Stimulated activated CD4-positive, alpha-beta T cell treated with anti-CD3 and anti-CD28 coated beads, Interleukin-1b, Interleukin-23, amount 100 ng/mL, for 48 hours (primary cell): ENCODE measurements around the gene USH1G.

Source experiments
- DNase-seq: peaks from one replicate; pipeline ENCODE4 v3.0.0-alpha.2; 2020

USH1G gene

GRCh38 chr17:74900208-74900607, 22.8 kb downstream of the USH1G start:
- no peak for DNase-seq

- no peak for DNase-seq
Observed at GRCh38 chr17:74898376-74898946, 24.6 kb downstream of the USH1G start.

- no peak for DNase-seq
Observed at GRCh38 chr17:74893936-74894671, 29.0 kb downstream of the USH1G start.

GRCh38 chr17:74892974-74893911, 29.8 kb downstream of the USH1G start, which contains the start of gene FADS6:
Gene FADS6 (minus strand): TSS chr17:74893633. CDS start chr17:74893595, 38 bp downstream.
- DNase-seq, result no peak

GRCh38 chr17:74892013-74892841, 30.8 kb downstream of the USH1G start:
- no peak for DNase-seq

GRCh38 chr17:74890554-74890953, 32.5 kb downstream of the USH1G start:
- DNase-seq, result no peak

GRCh38 chr17:74888469-74888868, 34.6 kb downstream of the USH1G start:
- no peak for DNase-seq

- DNase-seq, result no peak
Observed at GRCh38 chr17:74883241-74883745, 39.8 kb downstream of the USH1G start.

- no peak for DNase-seq
Observed at GRCh38 chr17:74882517-74883240, 40.4 kb downstream of the USH1G start.

GRCh38 chr17:74881073-74881472, 42.0 kb downstream of the USH1G start:
- DNase-seq, result no peak

GRCh38 chr17:74879308-74879707, 43.7 kb downstream of the USH1G start:
- no peak for DNase-seq

- DNase-seq, result no peak
Observed at GRCh38 chr17:74878658-74879057, 44.4 kb downstream of the USH1G start.

- no peak for DNase-seq
Observed at GRCh38 chr17:74877592-74878548, 45.2 kb downstream of the USH1G start.

- no peak for DNase-seq
Observed at GRCh38 chr17:74875977-74876593, 47.0 kb downstream of the USH1G start.

- DNase-seq, result no peak
Observed at GRCh38 chr17:74875155-74875976, 47.7 kb downstream of the USH1G start.

- no peak for DNase-seq
Observed at GRCh38 chr17:74874615-74875037, 48.4 kb downstream of the USH1G start.

- DNase-seq, result no peak
Observed at GRCh38 chr17:74873874-74874614, 49.0 kb downstream of the USH1G start.
